CD4-positive, alpha-beta T cell (primary cell): ENCODE data around the gene PGR. TPM values are rescaled to one million over a fixed set of nuclear protein-coding genes. Genes with fewer than 3 reads are reported as not detected.

Source experiments
- ATAC-seq: fragments of 200-7000 bp; cut with Tn5 transposase; one replicate; pipeline ENCODE4 v1.10.0; 2022; ENCODE audit warnings: mild to moderate bottlenecking; ENCODE audit not compliant: poor library complexity
- CTCF ChIA-PET: fragments of 350-600 bp; sonication (Branson Sonifier 250); formaldehyde crosslinking; loops from one replicate; lab custom pipeline; 2021; ENCODE audit warnings: antibody characterized with exemption, inconsistent platforms; lab: Charles Lee
- POLR2A ChIA-PET: fragments of 350-600 bp; sonication (Branson Sonifier 250); formaldehyde crosslinking; loops from one replicate; lab custom pipeline; 2021; ENCODE audit warnings: antibody characterized with exemption, inconsistent platforms; lab: Charles Lee
- DNase-seq, 14 experiments: peaks; one replicate each; pipeline ENCODE4 v3.0.0-alpha.2; 2013 to 2020; ENCODE audit warnings: mixed read lengths in 2 of 14
- H3K27ac ChIP-seq, 2 donors: one replicate each; pipeline versions ENCODE4 v1.5.1 to v1.7.0; 2013; ENCODE audit warnings: low read length in 2 of 2, low read depth in 1 of 2, mild to moderate bottlenecking in 1 of 2
- H3K27me3 ChIP-seq, 2 experiments: 1 replicate in 1 of 2; 2 replicates in 1 of 2; pipeline versions ENCODE4 v1.6.1 to v1.7.0; 2013; ENCODE audit warnings: low read length in 2 of 2, control low read depth in 1 of 2, mild to moderate bottlenecking in 1 of 2, moderate library complexity in 1 of 2; ENCODE audit not compliant: insufficient read depth in 2 of 2, control insufficient read depth in 1 of 2
- H3K36me3 ChIP-seq: one replicate; pipeline ENCODE4 v1.6.1; 2013; ENCODE audit warnings: low read length, control low read depth; ENCODE audit not compliant: insufficient read depth
- H3K4me1 ChIP-seq: one replicate; pipeline ENCODE4 v1.6.1; 2013; ENCODE audit warnings: low read length, control low read depth; ENCODE audit not compliant: insufficient read depth
- H3K4me3 ChIP-seq: one replicate; pipeline ENCODE4 v1.5.1; 2013; ENCODE audit warnings: mild to moderate bottlenecking, low read length, moderate library complexity
- H3K9me3 ChIP-seq, 2 experiments: 1 replicate in 1 of 2; 2 replicates in 1 of 2; pipeline versions ENCODE4 v1.6.1 to v1.7.0; 2013; ENCODE audit warnings: low read length in 2 of 2, mild to moderate bottlenecking in 2 of 2, control low read depth in 1 of 2, moderate library complexity in 1 of 2; ENCODE audit not compliant: control insufficient read depth in 1 of 2, insufficient read depth in 1 of 2
- H3K27ac Mint-ChIP-seq: one replicate; pipeline ENCODE4 v1.8.0; 2020; ENCODE audit warnings: mixed read lengths
- H3K27me3 Mint-ChIP-seq: one replicate; pipeline ENCODE4 v1.8.0; 2021; ENCODE audit warnings: mixed read lengths
- H3K36me3 Mint-ChIP-seq: one replicate; pipeline ENCODE4 v1.8.0; 2021; ENCODE audit warnings: low read depth, mixed read lengths
- H3K4me1 Mint-ChIP-seq: one replicate; pipeline ENCODE4 v1.8.0; 2021; ENCODE audit warnings: low read depth, mixed read lengths
- H3K4me3 Mint-ChIP-seq: one replicate; pipeline ENCODE4 v1.8.0; 2020; ENCODE audit warnings: mild to moderate bottlenecking, mixed read lengths
- H3K9me3 Mint-ChIP-seq: one replicate; pipeline ENCODE4 v1.8.0; 2020; ENCODE audit warnings: mixed read lengths
- intact Hi-C, 2 experiments: fragments of 100-400 bp; cut with DNase I in 1 of 2; cut with micrococcal nuclease in 1 of 2; formaldehyde crosslinking; loops; one replicate each; pipeline versions ENCODE4 v1.15.1 to v1.9.0; 2023 to 2025; cut with DNase I, micrococcal nuclease
- total RNA-seq, 174 experiments: library from RNA in 2 of 174; stranded (reverse) in 2 of 174; gene quantifications; one replicate each; pipeline ENCODE4 v1.2.3 and lab custom pipeline; 2021 to 2026
- TF ChIP-seq, protein P1 (sequence below): fragments of 200-600 bp; IDR thresholded peaks from one replicate; pipeline ENCODE4 v1.8.0; 2022; ENCODE audit warnings: antibody characterized with exemption, mild to moderate bottlenecking

The PGR gene
- total RNA-seq, 2 experiments from 2014 or later = not detected

DNA sequence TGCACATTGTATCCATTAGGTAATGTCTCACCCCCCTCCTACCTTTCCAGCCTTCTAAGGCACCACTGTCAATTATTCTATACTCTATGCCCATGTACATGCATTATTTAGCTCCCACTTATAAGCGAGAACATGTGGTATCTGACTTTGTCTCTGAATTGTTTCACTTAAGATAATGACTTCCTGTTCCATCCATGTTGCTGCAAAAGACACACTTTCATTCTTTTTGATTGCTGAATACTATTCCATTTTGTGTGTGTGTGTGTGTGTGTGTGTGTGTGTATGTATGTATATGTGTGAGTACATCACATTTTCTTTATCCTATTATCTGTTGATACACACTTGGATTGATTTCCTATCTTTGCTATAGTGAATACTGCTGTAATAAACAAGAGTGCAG lies 84.2 kb downstream of the PGR start:
- Histone ChIP-seq H3K27ac (no peak overlapping the region), H3K4me3 (no peak overlapping the region), H3K9me3 (no peaks in the 10 kb centered on the region), H3K4me1 (no peaks in the 10 kb centered on the region), H3K36me3 (no peaks in the 10 kb centered on the region), H3K27me3 (no peaks in the 10 kb centered on the region)
- no peaks in the 10 kb centered on the region for H3K27me3 Mint-ChIP-seq
- ATAC-seq (no peak), DNase-seq (no peak)
- ChIA-PET POLR2A (no interaction called here), CTCF (no interaction called here)
- no peaks in the 10 kb centered on the region for H3K4me1 Mint-ChIP-seq
- intact Hi-C loops = no loop called here
- no peak overlapping the region for H3K4me3 Mint-ChIP-seq
- H3K27ac Mint-ChIP-seq = no peak overlapping the region
- H3K9me3 Mint-ChIP-seq = peaks cover 4% of the 10 kb centered on the region
- TF ChIP-seq, protein P1, sequence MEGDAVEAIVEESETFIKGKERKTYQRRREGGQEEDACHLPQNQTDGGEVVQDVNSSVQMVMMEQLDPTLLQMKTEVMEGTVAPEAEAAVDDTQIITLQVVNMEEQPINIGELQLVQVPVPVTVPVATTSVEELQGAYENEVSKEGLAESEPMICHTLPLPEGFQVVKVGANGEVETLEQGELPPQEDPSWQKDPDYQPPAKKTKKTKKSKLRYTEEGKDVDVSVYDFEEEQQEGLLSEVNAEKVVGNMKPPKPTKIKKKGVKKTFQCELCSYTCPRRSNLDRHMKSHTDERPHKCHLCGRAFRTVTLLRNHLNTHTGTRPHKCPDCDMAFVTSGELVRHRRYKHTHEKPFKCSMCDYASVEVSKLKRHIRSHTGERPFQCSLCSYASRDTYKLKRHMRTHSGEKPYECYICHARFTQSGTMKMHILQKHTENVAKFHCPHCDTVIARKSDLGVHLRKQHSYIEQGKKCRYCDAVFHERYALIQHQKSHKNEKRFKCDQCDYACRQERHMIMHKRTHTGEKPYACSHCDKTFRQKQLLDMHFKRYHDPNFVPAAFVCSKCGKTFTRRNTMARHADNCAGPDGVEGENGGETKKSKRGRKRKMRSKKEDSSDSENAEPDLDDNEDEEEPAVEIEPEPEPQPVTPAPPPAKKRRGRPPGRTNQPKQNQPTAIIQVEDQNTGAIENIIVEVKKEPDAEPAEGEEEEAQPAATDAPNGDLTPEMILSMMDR = no peak
- H3K36me3 Mint-ChIP-seq = no peaks in the 10 kb centered on the region

DNA sequence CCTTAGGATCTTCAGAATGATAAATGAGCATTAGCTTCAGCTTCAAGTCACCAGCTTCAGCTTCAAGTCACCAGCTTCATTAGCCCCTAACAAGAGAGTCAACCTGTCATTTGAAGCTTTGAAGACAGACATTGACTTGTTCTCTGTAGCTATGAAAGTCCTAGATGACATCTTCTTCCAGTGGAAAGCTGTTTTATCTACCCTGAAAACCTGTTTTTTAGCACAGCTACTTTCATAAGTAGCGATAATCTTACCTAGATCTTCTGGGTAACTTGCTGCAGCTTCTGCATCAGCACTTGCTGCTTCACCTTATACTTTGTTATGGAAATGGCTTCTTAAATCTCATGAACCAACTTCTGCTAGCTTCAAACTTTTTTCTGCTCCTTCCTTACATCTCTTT lies 85.7 kb downstream of the PGR start:
- Histone ChIP-seq H3K36me3 (no peaks in the 10 kb centered on the region), H3K9me3 (no peaks in the 10 kb centered on the region), H3K4me3 (no peak overlapping the region), H3K27ac (no peak overlapping the region), H3K27me3 (no peaks in the 10 kb centered on the region), H3K4me1 (no peaks in the 10 kb centered on the region)
- no peak for ATAC-seq
- DNase-seq = no peak
- Mint-ChIP-seq H3K4me3 (no peak overlapping the region), H3K27me3 (no peaks in the 10 kb centered on the region), H3K27ac (no peak overlapping the region), H3K9me3 (peaks cover 4% of the 10 kb centered on the region), H3K4me1 (no peaks in the 10 kb centered on the region), H3K36me3 (no peaks in the 10 kb centered on the region)
- ChIA-PET POLR2A (no interaction called here), CTCF (interaction anchor here (0.6 kb wide), 1 partner anchor 602 kb away, joined by 3 read pairs; no protein-coding TSS in a partner anchor)
- intact Hi-C loops = no loop called here
- TF ChIP-seq, protein P1 = no peak

DNA sequence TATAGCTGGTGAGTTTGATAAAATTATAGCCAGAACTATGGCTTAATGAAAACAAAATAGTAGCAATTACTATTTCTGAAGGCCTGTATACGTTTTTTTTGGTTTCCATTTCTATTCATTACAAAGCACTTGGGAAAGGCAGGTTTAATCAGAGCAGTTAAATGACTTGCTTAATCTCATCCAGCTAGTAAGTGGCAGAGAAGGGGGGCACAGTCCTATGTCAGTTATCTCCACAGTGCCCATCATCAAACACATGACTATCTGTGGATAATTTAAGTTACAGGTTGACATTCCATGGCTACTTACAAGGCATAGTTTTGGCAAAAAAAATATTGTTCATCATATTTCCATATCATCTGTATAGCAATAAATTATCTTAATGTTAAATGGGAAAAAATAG lies 93.7 kb downstream of the PGR start:
- Histone ChIP-seq H3K27me3 (no peaks in the 10 kb centered on the region), H3K4me3 (no peak overlapping the region), H3K4me1 (no peaks in the 10 kb centered on the region), H3K36me3 (no peaks in the 10 kb centered on the region), H3K27ac (no peak overlapping the region), H3K9me3 (peaks cover 0 to 3% of the 10 kb centered on the region in 2 experiments)
- H3K27ac Mint-ChIP-seq = no peak overlapping the region
- TF ChIP-seq, protein P1 = no peak
- H3K4me1 Mint-ChIP-seq = no peaks in the 10 kb centered on the region
- H3K4me3 Mint-ChIP-seq = no peak overlapping the region
- POLR2A ChIA-PET = no interaction called here
- ATAC-seq (no peak), DNase-seq (no peak)
- CTCF ChIA-PET = no interaction called here
- H3K36me3 Mint-ChIP-seq = no peaks in the 10 kb centered on the region
- no peaks in the 10 kb centered on the region for H3K27me3 Mint-ChIP-seq
- peaks cover 2% of the 10 kb centered on the region for H3K9me3 Mint-ChIP-seq
- intact Hi-C loops = no loop called here
